Astrocyte (in vitro differentiated cells and primary cell): ENCODE data around the gene P3H2. TPM values are rescaled to one million over a fixed set of nuclear protein-coding genes. Genes with fewer than 3 reads are reported as not detected.
A peak's percentile ranks its signal among the peaks of the same experiment; 100 is the strongest.

Experiments used
- DNase-seq: peaks from one replicate; pipeline ENCODE4 v3.0.0-alpha.2; 2010; ENCODE audit warnings: low read depth
- FAIRE-seq: peaks from 2 replicates; lab custom pipeline; 2011; peaks lifted over from hg19 to GRCh38; lab: Jason Lieb, UNC
- H2AFZ ChIP-seq: 2 replicates; pipeline ENCODE4 v1.6.0; 2012; ENCODE audit warnings: low read depth, low read length, inconsistent platforms
- H3K27ac ChIP-seq: 2 replicates; pipeline ENCODE4 v1.5.1; 2011; ENCODE audit warnings: low read depth, low read length, inconsistent platforms
- H3K27me3 ChIP-seq: 2 replicates; pipeline ENCODE4 v1.6.0; 2011; ENCODE audit warnings: low read length, inconsistent platforms; ENCODE audit not compliant: insufficient read depth
- H3K36me3 ChIP-seq: 2 replicates; pipeline ENCODE4 v1.5.1; 2011; ENCODE audit warnings: low read length, inconsistent platforms; ENCODE audit not compliant: insufficient read depth
- H3K4me1 ChIP-seq: 2 replicates; pipeline ENCODE4 v1.5.1; 2011; ENCODE audit warnings: low read length, inconsistent platforms; ENCODE audit not compliant: insufficient read depth
- H3K4me2 ChIP-seq: 2 replicates; pipeline ENCODE4 v1.6.0; 2012; ENCODE audit warnings: low read length, inconsistent platforms
- H3K4me3 ChIP-seq: 2 replicates; pipeline ENCODE4 v1.5.1; 2011; ENCODE audit warnings: low read depth, mild to moderate bottlenecking, low read length, inconsistent platforms; ENCODE audit not compliant: insufficient read depth
- H3K79me2 ChIP-seq: 2 replicates; pipeline ENCODE4 v1.6.0; 2012; ENCODE audit warnings: mild to moderate bottlenecking, low read length, inconsistent platforms; ENCODE audit not compliant: insufficient read depth
- H3K9ac ChIP-seq: 2 replicates; pipeline ENCODE4 v1.6.0; 2012; ENCODE audit warnings: mild to moderate bottlenecking, low read length, inconsistent platforms
- H3K9me3 ChIP-seq: 2 replicates; pipeline ENCODE4 v1.5.1; 2012; ENCODE audit warnings: low read depth, mild to moderate bottlenecking, low read length, inconsistent platforms; ENCODE audit not compliant: insufficient read depth
- H4K20me1 ChIP-seq: 2 replicates; pipeline ENCODE4 v1.6.0; 2012; ENCODE audit warnings: low read length, inconsistent platforms; ENCODE audit not compliant: insufficient read depth
- H3K27ac Mint-ChIP-seq: one replicate; pipeline ENCODE4 v1.8.0; 2021; ENCODE audit warnings: mild to moderate bottlenecking, mixed read lengths; ENCODE audit not compliant: unreplicated experiment
- H3K27me3 Mint-ChIP-seq: one replicate; pipeline ENCODE4 v1.8.0; 2021; ENCODE audit warnings: low read depth, mixed read lengths; ENCODE audit not compliant: unreplicated experiment
- H3K36me3 Mint-ChIP-seq: one replicate; pipeline ENCODE4 v1.8.0; 2021; ENCODE audit warnings: low read depth, mixed read lengths; ENCODE audit not compliant: unreplicated experiment
- H3K4me1 Mint-ChIP-seq: one replicate; pipeline ENCODE4 v1.8.0; 2021; ENCODE audit warnings: low read depth, mixed read lengths; ENCODE audit not compliant: unreplicated experiment
- H3K4me3 Mint-ChIP-seq: one replicate; pipeline ENCODE4 v1.8.0; 2021; ENCODE audit warnings: mild to moderate bottlenecking, moderate library complexity, mixed read lengths; ENCODE audit not compliant: unreplicated experiment
- H3K9me3 Mint-ChIP-seq: one replicate; pipeline ENCODE4 v1.8.0; 2021; ENCODE audit warnings: mild to moderate bottlenecking, mixed read lengths; ENCODE audit not compliant: unreplicated experiment
- EZH2 ChIP-seq: IDR thresholded peaks from 2 replicates; pipeline ENCODE4 v1.6.1; 2012; ENCODE audit warnings: mild to moderate bottlenecking, low read length, inconsistent platforms; ENCODE audit not compliant: insufficient read depth
- total RNA-seq: library from RNA; stranded (reverse); gene quantifications from 2 replicates; pipeline ENCODE4 v1.2.1, GENCODE V29; 2021
- TF ChIP-seq, protein P1 (sequence below): IDR thresholded peaks from 2 replicates; pipeline ENCODE4 v1.5.1; 2011; ENCODE audit warnings: low read depth, mild to moderate bottlenecking, inconsistent platforms, low read length, moderate library complexity; ENCODE audit not compliant: insufficient read depth

Gene P3H2
- total RNA-seq, 1 donor from 2014 or later: 57.7 TPM

DNA sequence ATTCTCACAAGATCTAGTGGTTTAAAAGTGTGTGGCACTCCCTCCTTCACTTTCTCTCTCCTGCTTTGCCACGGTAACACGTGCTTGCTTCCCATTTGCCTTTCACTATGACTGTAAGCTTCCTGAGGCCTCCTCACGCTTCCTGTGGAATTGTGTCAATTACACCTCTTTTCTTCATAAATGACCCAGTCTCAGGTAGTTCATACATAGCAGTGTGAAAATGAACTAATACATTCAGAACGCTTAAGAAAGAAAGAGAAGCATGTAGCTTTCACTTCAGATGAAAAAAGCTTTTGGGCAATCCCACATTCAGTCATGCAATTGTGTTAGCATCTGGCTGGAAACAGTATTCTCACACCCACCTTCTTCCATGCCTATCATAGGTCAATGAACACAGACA is 24.4 kb downstream of the P3H2 start:
- H3K27me3 ChIP-seq: no peaks in the 10 kb centered on the region
- Mint-ChIP-seq H3K36me3 (peaks cover 3% of the 10 kb centered on the region), H3K27me3 (no peaks in the 10 kb centered on the region), H3K27ac (peak overlapping the region; percentile 5), H3K4me1 (peaks cover 56% of the 10 kb centered on the region), H3K4me3 (no peak overlapping the region), H3K9me3 (peaks cover 12% of the 10 kb centered on the region)
- no peak overlapping the region for H3K4me2 ChIP-seq
- no peaks in the 10 kb centered on the region for H4K20me1 ChIP-seq
- peaks cover 37% of the 10 kb centered on the region for H3K4me1 ChIP-seq
- no peaks in the 10 kb centered on the region for H3K9me3 ChIP-seq
- H3K27ac ChIP-seq: no peak overlapping the region
- H3K36me3 ChIP-seq: no peaks in the 10 kb centered on the region
- H3K79me2 ChIP-seq: no peaks in the 10 kb centered on the region
- H3K9ac ChIP-seq: no peak overlapping the region
- DNase-seq (no peak), FAIRE-seq (peak; percentile 34)
- no peak overlapping the region for H2AFZ ChIP-seq
- TF ChIP-seq, protein P1, sequence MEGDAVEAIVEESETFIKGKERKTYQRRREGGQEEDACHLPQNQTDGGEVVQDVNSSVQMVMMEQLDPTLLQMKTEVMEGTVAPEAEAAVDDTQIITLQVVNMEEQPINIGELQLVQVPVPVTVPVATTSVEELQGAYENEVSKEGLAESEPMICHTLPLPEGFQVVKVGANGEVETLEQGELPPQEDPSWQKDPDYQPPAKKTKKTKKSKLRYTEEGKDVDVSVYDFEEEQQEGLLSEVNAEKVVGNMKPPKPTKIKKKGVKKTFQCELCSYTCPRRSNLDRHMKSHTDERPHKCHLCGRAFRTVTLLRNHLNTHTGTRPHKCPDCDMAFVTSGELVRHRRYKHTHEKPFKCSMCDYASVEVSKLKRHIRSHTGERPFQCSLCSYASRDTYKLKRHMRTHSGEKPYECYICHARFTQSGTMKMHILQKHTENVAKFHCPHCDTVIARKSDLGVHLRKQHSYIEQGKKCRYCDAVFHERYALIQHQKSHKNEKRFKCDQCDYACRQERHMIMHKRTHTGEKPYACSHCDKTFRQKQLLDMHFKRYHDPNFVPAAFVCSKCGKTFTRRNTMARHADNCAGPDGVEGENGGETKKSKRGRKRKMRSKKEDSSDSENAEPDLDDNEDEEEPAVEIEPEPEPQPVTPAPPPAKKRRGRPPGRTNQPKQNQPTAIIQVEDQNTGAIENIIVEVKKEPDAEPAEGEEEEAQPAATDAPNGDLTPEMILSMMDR: no peak
- TF ChIP-seq EZH2: no peak
- H3K4me3 ChIP-seq: no peak overlapping the region

DNA sequence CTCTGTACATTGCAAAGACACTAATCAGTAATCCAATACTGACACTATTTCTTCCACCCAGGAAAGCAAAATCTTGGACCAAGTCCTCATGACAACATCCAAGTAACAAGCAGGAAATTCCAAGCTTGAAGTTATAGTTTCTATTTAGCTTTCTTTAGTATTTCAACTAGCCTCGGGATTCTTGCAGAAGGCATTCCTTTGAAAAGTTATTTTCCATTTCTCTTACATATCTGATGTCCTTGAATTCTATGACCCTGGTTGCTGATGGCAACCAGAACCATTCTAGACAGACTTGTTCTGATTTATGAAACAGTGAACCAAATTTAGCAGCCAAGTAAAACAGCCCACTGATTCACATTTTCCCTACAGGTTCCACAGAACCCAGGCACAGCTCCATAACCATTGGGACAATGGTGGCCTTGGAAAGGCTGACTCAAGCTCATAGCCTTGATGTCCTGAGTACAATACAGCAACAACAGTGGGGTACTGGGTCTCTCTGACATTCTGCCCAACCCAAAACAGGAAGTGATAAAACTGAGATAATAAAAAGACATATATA is 26.5 kb downstream of the P3H2 start:
- DNase-seq: peak; percentile 80
- TF ChIP-seq, protein P1: no peak
- no peak for TF ChIP-seq EZH2
- Histone ChIP-seq H3K27ac (peak overlapping the region; percentile 11), H2AFZ (peak overlapping the region; percentile 8), H3K36me3 (no peaks in the 10 kb centered on the region), H3K4me1 (peaks cover 36% of the 10 kb centered on the region), H3K4me3 (no peak overlapping the region), H3K4me2 (peak overlapping the region; percentile 32), H3K79me2 (no peaks in the 10 kb centered on the region), H3K9ac (no peak overlapping the region), H3K9me3 (no peaks in the 10 kb centered on the region), H4K20me1 (no peaks in the 10 kb centered on the region), H3K27me3 (no peaks in the 10 kb centered on the region)
- Mint-ChIP-seq H3K27me3 (no peaks in the 10 kb centered on the region), H3K9me3 (peaks cover 12% of the 10 kb centered on the region), H3K4me1 (peaks cover 57% of the 10 kb centered on the region), H3K4me3 (no peak overlapping the region), H3K27ac (peak overlapping the region; percentile 81), H3K36me3 (peaks cover 6% of the 10 kb centered on the region)
- FAIRE-seq: peak; percentile 82

DNA sequence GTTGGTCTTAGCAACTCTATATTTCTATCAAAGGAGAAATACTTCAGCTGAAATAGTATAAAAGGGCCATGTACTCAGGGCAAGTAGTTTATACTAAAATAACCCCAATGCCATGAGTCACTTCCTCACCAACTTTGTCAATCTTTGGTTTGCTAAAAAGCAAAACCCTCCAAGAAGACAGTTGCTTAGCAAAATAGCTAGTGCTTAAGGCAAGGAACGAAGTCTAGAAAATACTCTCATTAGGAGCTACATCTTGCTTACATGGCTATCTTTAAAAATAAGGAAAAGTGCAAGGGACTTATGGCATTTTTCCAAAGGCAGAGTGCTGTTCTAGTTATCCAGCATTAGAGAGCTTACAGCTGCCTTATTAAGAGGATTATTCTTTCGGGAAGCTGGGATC is 28.4 kb downstream of the P3H2 start:
- H3K9me3 Mint-ChIP-seq: peaks cover 12% of the 10 kb centered on the region
- H3K27ac ChIP-seq: peak overlapping the region; percentile 28
- no peak overlapping the region for H3K9ac ChIP-seq
- H3K4me2 ChIP-seq: peak overlapping the region; percentile 73
- no peak for TF ChIP-seq EZH2
- TF ChIP-seq, protein P1: no peak
- H3K36me3 Mint-ChIP-seq: peaks cover 12% of the 10 kb centered on the region
- peak; percentile 86 for DNase-seq
- H3K79me2 ChIP-seq: no peaks in the 10 kb centered on the region
- FAIRE-seq: peak; percentile 91
- no peaks in the 10 kb centered on the region for H3K9me3 ChIP-seq
- no peak overlapping the region for H2AFZ ChIP-seq
- H3K36me3 ChIP-seq: no peaks in the 10 kb centered on the region
- no peaks in the 10 kb centered on the region for H4K20me1 ChIP-seq
- H3K27me3 ChIP-seq: no peaks in the 10 kb centered on the region
- peak overlapping the region; percentile 77 for H3K27ac Mint-ChIP-seq
- no peak overlapping the region for H3K4me3 Mint-ChIP-seq
- H3K27me3 Mint-ChIP-seq: no peaks in the 10 kb centered on the region
- H3K4me1 Mint-ChIP-seq: peaks cover 61% of the 10 kb centered on the region
- peak overlapping the region; percentile 31 for H3K4me3 ChIP-seq
- H3K4me1 ChIP-seq: peaks cover 29% of the 10 kb centered on the region
